Right kidney (tissue), 1 donor: ENCODE results near the gene PCBP1.
"Not testable (repeated sequence)": the region's sequence is repeated elsewhere in the genome, so short reads cannot be mapped to it uniquely, and the experiment has no call there.

Experiments used
- DNase-seq: peaks from one replicate; pipeline ENCODE4 v3.0.0-alpha.2; 2016

Gene PCBP1

GRCh38 chr2:70078384-70078783, 8.9 kb upstream of the PCBP1 start:
- no peak for DNase-seq

GRCh38 chr2:70080610-70081200, 6.6 kb upstream of the PCBP1 start:
- no peak for DNase-seq

DNA sequence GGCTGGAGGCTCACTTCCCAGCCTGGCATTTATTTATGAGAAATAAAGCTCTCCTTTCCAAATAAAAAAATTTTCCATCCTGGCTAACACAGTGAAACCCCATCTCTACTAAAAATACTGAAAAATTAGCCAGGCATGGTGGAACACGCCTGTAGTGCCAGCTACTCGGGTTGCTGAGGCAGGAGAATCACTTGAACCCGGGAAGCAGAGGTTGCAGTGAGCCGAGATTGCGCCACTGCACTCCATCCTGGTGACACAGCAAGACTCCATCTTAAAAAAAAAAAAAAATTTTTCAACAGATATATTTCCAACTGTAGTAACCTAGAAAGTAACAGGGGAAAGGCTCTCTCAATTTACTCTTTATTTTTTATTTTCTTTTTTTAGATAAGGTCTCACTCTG, 6.1 kb upstream of the PCBP1 start:
- no peak for DNase-seq

- no peak for DNase-seq
Measured at GRCh38 chr2:70083344-70084156, 3.7 kb upstream of the PCBP1 start.

DNA sequence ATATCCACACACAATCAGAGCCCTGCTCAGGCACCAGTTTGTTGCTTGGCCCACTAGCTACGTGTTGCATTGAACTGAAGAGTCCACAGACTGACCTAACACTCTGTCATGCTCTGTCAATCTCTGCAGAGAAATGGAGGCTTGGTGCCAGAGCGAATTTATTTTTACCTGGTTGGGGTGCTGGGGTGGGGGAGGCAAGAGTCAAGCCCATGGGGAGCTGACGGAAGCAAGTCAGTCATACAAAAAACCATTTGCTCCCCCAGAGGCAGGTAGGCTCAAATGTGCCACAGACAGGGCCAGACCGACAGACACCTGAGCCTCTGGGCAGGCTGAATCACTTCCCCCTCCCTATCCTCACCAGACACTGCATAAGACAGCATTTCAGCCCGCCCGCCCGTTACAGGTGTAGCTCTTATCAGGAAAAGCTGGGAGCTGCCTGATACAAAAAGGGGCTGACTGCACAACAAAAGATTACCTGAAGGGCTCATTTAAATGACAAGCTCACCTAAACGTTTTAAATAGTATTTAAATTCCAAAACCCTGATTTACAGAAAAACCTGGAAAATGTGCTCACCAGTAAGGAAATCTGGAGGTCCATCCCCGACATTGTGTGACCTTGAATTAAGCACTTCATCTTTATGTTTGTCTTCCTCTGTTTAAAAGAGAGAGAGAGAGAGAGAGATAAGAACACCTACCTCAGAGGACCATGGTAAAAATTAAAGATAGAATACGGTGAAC, 2.1 kb upstream of the PCBP1 start:
- DNase-seq: peak; percentile 70

DNA sequence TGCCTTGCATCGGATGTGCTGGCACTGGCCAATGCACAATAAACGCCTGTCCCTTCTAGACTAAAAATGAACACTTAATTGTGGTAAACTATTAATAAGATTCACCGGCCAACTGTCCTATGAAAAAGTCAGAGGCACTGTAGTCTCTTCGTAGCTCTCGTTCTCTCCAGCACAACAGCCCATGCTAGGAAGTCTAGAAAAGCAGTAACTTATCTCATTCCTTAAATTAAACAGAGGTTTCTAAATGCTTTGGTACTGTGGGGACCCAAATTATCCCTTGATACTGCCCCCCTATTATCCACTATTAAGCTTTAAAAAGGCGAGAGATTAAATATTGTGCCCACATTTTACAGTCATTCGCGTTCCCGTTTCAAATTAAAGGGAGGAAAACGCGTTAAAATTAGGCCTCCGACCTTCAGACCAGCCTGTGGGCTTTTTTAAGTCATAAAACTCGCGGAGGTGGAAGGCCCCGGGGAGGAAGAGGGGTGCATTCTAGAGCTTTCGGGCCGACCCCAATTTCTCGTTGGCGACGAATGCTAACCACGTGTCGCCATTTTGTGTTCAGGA, 1.5 kb upstream of the PCBP1 start:
- peak; percentile 66 for DNase-seq

GRCh38 chr2:70086278-70086837, 919 bp upstream of the PCBP1 start:
- DNase-seq: peak; percentile 99

GRCh38 chr2:70087702-70088597, 673 bp downstream of the PCBP1 start:
- peak; percentile 79 for DNase-seq

- DNase-seq: no peak
Measured at GRCh38 chr2:70088598-70089219, 1.4 kb downstream of the PCBP1 start.

- DNase-seq: peak; percentile 42
Measured at GRCh38 chr2:70089220-70089982, 2.1 kb downstream of the PCBP1 start.

DNA sequence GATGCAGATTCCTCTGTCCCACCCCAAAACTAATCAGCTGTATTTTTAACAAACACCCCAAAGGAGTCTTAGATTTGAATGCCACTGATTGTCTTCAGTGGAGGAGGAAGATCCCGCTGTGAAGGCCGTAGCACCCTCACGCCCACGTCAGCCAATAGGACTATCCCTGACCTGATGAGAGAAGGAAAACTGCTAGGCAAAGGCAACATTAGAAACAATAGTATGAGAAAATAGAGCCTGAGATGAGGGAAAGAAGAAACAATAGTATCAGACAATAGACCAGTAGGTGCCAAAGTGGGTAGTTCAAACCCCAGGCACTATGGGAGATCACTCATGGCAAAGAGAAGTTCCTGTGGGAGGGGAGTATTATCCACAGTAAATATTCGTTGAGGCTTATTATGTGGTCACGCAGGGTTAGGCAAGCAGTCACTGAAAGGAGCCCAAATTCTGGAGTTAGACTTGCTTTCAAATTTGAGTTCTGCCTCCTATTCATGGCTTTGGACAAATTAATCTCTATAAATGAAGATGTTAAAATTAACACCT, 2.8 kb downstream of the PCBP1 start:
- no peak for DNase-seq

- no peak for DNase-seq
Measured at GRCh38 chr2:70090706-70091334, 3.5 kb downstream of the PCBP1 start.

- no peak for DNase-seq
Measured at GRCh38 chr2:70091364-70091763, 4.1 kb downstream of the PCBP1 start.

GRCh38 chr2:70091816-70092215, 4.5 kb downstream of the PCBP1 start:
- no peak for DNase-seq

DNA sequence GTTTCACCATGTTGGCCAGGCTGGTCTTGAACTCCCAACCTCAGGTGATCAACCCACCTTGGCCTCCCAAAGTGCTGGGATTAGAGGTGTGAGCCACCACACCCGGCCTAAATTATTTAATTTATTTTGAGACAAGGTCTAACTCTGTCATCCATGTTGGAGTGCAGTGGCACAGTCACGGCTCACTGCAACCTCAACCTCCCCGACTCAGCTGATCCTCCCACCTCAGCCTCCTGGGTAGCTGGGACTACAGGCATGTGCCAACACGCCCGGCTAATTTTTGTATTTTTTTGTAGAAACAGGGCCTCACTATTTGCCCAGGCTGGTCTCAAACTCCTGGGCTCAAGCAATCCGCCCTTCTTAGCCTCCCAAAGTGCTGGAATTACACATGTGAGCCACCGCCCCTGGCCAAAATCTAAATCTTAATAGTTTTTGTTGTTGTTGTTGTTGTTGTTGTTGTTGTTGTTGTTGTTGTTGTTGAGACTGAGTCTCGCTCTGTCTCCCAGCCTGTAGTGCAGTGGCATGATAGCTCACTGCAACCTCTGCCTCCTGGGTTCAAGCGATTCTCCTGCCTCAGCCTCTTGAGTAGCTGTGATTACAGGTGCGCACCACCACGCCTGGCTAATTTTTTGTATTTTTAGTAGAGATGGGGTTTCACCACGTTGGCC, 5.4 kb downstream of the PCBP1 start:
- not testable (repeated sequence) for DNase-seq

GRCh38 chr2:70094171-70094977, 7.1 kb downstream of the PCBP1 start:
- DNase-seq: no peak

DNA sequence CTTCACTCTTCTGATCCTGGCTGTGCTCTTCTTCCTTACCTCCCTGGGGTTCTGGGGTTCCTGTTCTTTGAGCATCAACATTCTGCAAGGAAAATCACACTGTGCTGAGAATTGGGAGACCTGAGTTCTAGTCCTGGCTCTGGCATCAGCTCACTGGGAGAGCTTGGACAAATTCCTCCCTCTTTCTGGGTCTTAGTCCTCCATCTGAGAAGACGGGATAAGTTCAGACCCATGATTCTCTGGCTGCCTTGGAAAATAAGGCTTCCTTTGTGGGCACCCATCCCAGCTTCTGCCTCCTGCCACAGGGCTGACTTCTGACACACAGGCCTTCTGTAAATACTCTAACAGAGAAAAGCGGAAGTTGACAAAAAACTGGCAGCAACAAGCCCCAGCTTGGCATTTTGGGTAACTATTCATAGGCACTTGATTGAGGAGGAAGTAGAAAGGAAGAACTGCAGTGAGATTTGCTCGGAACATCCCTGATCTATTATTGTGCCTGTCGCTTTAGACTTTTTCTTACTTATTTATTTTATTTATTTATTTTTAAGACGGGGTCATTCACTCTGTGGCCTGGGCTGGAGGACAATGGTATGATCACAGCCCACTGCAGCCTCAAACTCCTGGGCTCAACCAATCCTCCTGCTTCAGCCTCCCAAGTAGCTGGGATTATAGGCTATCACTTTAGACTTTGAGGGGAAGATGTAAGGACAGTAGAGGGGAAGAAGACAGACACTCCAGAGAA, 7.9 kb downstream of the PCBP1 start:
- no peak for DNase-seq
